OCI-LY7 (cell line): ENCODE data around the gene SEMA5A. TPM values are rescaled to one million over a fixed set of nuclear protein-coding genes. Genes with fewer than 3 reads are reported as not detected.

Experiments
- BruUV-seq: library from RNA; stranded (reverse); fragments of 400-500 nt; replicated peaks from 2 replicates; lab custom pipeline; 2021; lab: Mats Ljungman, UMichigan
- CTCF ChIA-PET: fragments of 300-600 bp; sonication (Branson Sonifier 250); formaldehyde crosslinking; loops from one replicate; lab custom pipeline; 2022; ENCODE audit warnings: antibody characterized with exemption; ENCODE audit not compliant: unreplicated experiment; lab: Charles Lee
- POLR2A ChIA-PET: fragments of 300-600 bp; sonication (Branson Sonifier 250); formaldehyde crosslinking; loops from one replicate; lab custom pipeline; 2022; ENCODE audit warnings: antibody characterized with exemption; lab: Charles Lee
- DNase-seq: peaks from one replicate; pipeline ENCODE4 v3.0.0-alpha.2; 2015; ENCODE audit warnings: low spot score
- H2AFZ ChIP-seq: fragments of 200-600 bp; sonication (generic), shearing (Covaris generic); 2 replicates; pipeline ENCODE4 v1.6.1; 2014; ENCODE audit warnings: mild to moderate bottlenecking, antibody characterized with exemption, low read length, moderate library complexity
- H3K27ac ChIP-seq: fragments of 200-600 bp; sonication (generic); 2 replicates; pipeline ENCODE4 v1.5.1; 2014; ENCODE audit warnings: mixed run types, low read depth, mild to moderate bottlenecking, moderate library complexity, low read length, inconsistent platforms; ENCODE audit not compliant: poor library complexity, severe bottlenecking
- H3K36me3 ChIP-seq: fragments of 200-600 bp; sonication (generic); 2 replicates; pipeline ENCODE4 v1.6.1; 2014; ENCODE audit warnings: mild to moderate bottlenecking, antibody characterized with exemption, low read length, moderate library complexity, mixed read lengths; ENCODE audit not compliant: insufficient read depth
- H3K4me1 ChIP-seq: fragments of 200-600 bp; sonication (generic); 2 replicates; pipeline ENCODE4 v1.5.1; 2014; ENCODE audit warnings: mild to moderate bottlenecking, low read length; ENCODE audit not compliant: insufficient read depth, poor library complexity, severe bottlenecking
- H3K4me2 ChIP-seq: fragments of 200-600 bp; sonication (generic); 2 replicates; pipeline ENCODE4 v1.6.1; 2014; ENCODE audit warnings: mild to moderate bottlenecking, low read length
- H3K4me3 ChIP-seq: fragments of 200-600 bp; sonication (generic); 2 replicates; pipeline ENCODE4 v1.5.1; 2014; ENCODE audit warnings: mild to moderate bottlenecking, low read depth, low read length; ENCODE audit not compliant: poor library complexity, severe bottlenecking
- H3K79me2 ChIP-seq: fragments of 200-600 bp; sonication (generic); 2 replicates; pipeline ENCODE4 v1.6.1; 2016; ENCODE audit warnings: low read depth, mild to moderate bottlenecking, low read length, moderate library complexity, mixed read lengths; ENCODE audit not compliant: insufficient read depth
- H3K9me2 ChIP-seq: fragments of 200-600 bp; sonication (generic); 2 replicates; pipeline ENCODE4 v1.6.1; 2016; ENCODE audit warnings: mild to moderate bottlenecking, low read length, mixed read lengths; ENCODE audit not compliant: insufficient read depth
- H3K9me3 ChIP-seq: fragments of 200-600 bp; sonication (generic); 2 replicates; pipeline ENCODE4 v1.6.1; 2014; ENCODE audit warnings: mild to moderate bottlenecking, mixed run types, low read length, mixed read lengths
- H4K20me1 ChIP-seq: fragments of 200-600 bp; sonication (generic); 2 replicates; pipeline ENCODE4 v1.6.1; 2014; ENCODE audit warnings: mild to moderate bottlenecking, antibody characterized with exemption, low read length, moderate library complexity, mixed read lengths; ENCODE audit not compliant: insufficient read depth
- CTCF ChIP-seq: fragments of 200-600 bp; sonication (generic); conservative IDR thresholded peaks from 2 replicates; pipeline ENCODE4 v1.5.1; 2014; ENCODE audit warnings: mild to moderate bottlenecking, antibody characterized with exemption, low read length, moderate library complexity, mixed read lengths
- EZH2phosphoT487 ChIP-seq: fragments of 200-600 bp; sonication (generic); IDR thresholded peaks from 2 replicates; pipeline ENCODE4 v1.6.1; 2018; ENCODE audit warnings: low read depth, borderline replicate concordance, mild to moderate bottlenecking, mixed run types, antibody characterized with exemption, low read length, moderate library complexity, mixed read lengths
- intact Hi-C: fragments of 100-400 bp; cut with micrococcal nuclease; formaldehyde crosslinking; loops from one replicate; pipeline ENCODE4 v1.10.0; 2022; ENCODE audit not compliant: unreplicated experiment
- total RNA-seq, 2 experiments: library from RNA; depleted of rRNA in 1 of 2; stranded (reverse); fragments of >200 nt in 1 of 2; shearing (Covaris generic) in 1 of 2; gene quantifications; 2 replicates each; pipeline ENCODE4 v1.2.3, GENCODE V29; 2014 to 2022

SEMA5A gene
- total RNA-seq, 2 experiments from 2014 or later, result not detected

GRCh38 chr5:9536717-9537116 lies 9.2 kb downstream of the SEMA5A start:
- H3K4me3 ChIP-seq, result no peak overlapping the region
- no peaks in the 10 kb centered on the region for H3K9me2 ChIP-seq
- no peak overlapping the region for H3K27ac ChIP-seq
- H3K4me2 ChIP-seq, result no peak overlapping the region
- BruUV-seq, result no TSS peak
- H3K36me3 ChIP-seq, result no peaks in the 10 kb centered on the region
- no peak overlapping the region for H2AFZ ChIP-seq
- DNase-seq, result no peak
- intact Hi-C loops, result no loop called here
- TF ChIP-seq EZH2phosphoT487 (no peak), CTCF (no peak)
- POLR2A ChIA-PET, result no interaction called here
- no peaks in the 10 kb centered on the region for H3K79me2 ChIP-seq
- CTCF ChIA-PET, result no interaction called here
- no peaks in the 10 kb centered on the region for H3K9me3 ChIP-seq
- no peaks in the 10 kb centered on the region for H3K4me1 ChIP-seq
- no peaks in the 10 kb centered on the region for H4K20me1 ChIP-seq

- H4K20me1 ChIP-seq, result no peaks in the 10 kb centered on the region
- intact Hi-C loops, result no loop called here
- H3K4me1 ChIP-seq, result no peaks in the 10 kb centered on the region
- no peaks in the 10 kb centered on the region for H3K9me3 ChIP-seq
- H2AFZ ChIP-seq, result no peak overlapping the region
- POLR2A ChIA-PET, result no interaction called here
- no peaks in the 10 kb centered on the region for H3K9me2 ChIP-seq
- CTCF ChIA-PET, result interaction anchor here (0.5 kb wide), 1 partner anchor 1461 kb away, joined by 4 read pairs; no protein-coding TSS in a partner anchor
- no TSS peak for BruUV-seq
- H3K4me2 ChIP-seq, result no peak overlapping the region
- no peak for DNase-seq
- H3K4me3 ChIP-seq, result no peak overlapping the region
- no peaks in the 10 kb centered on the region for H3K36me3 ChIP-seq
- no peaks in the 10 kb centered on the region for H3K79me2 ChIP-seq
- no peak overlapping the region for H3K27ac ChIP-seq
- TF ChIP-seq EZH2phosphoT487, result no peak
- no peak for TF ChIP-seq CTCF
These were observed 10.9 kb downstream of the SEMA5A start for GRCh38 chr5:9534881-9535517.

GRCh38 chr5:9533562-9534364 lies 12.1 kb downstream of the SEMA5A start:
- POLR2A ChIA-PET, result no interaction called here
- Histone ChIP-seq H3K4me2 (no peak overlapping the region), H3K79me2 (no peaks in the 10 kb centered on the region), H3K9me2 (no peaks in the 10 kb centered on the region), H4K20me1 (no peaks in the 10 kb centered on the region), H3K36me3 (no peaks in the 10 kb centered on the region), H3K4me1 (no peaks in the 10 kb centered on the region), H3K9me3 (no peaks in the 10 kb centered on the region), H3K27ac (no peak overlapping the region), H3K4me3 (no peak overlapping the region), H2AFZ (no peak overlapping the region)
- CTCF ChIA-PET, result no interaction called here
- DNase-seq, result no peak
- intact Hi-C loops, result no loop called here
- no peak for TF ChIP-seq CTCF
- no peak for TF ChIP-seq EZH2phosphoT487
- no TSS peak for BruUV-seq
